Small intestine (tissue), 7 donors: ENCODE results near the gene VPS26B. TPM values are rescaled to one million over a fixed set of nuclear protein-coding genes. Genes with fewer than 3 reads are reported as not detected.
"Not testable (repeated sequence)": the region's sequence is repeated elsewhere in the genome, so short reads cannot be mapped to it uniquely, and the experiment has no call there.

ENCODE experiments used
- DNase-seq, 2 donors: peaks; one replicate each; pipeline versions ENCODE4 v3.0.0 to v3.0.0-alpha.2; 2013
- FAIRE-seq: peaks from 2 replicates; lab custom pipeline; 2012; peaks lifted over from hg19 to GRCh38; lab: Jason Lieb, UNC
- H3K27ac ChIP-seq, 3 donors: one replicate each; pipeline ENCODE4 v1.5.1; 2013; ENCODE audit warnings: low read length in 2 of 3, mild to moderate bottlenecking in 2 of 3, control low read depth in 1 of 3, inconsistent platforms in 1 of 3, low read depth in 1 of 3, moderate library complexity in 1 of 3
- H3K27me3 ChIP-seq, 3 donors: one replicate each; pipeline ENCODE4 v1.6.1; 2013; ENCODE audit warnings: low read length in 3 of 3, inconsistent platforms in 1 of 3; ENCODE audit not compliant: control insufficient read depth in 3 of 3, insufficient read depth in 3 of 3
- H3K36me3 ChIP-seq, 3 donors: one replicate each; pipeline ENCODE4 v1.6.1; 2013; ENCODE audit warnings: low read length in 3 of 3, inconsistent platforms in 1 of 3, low read depth in 1 of 3, mild to moderate bottlenecking in 1 of 3, moderate library complexity in 1 of 3; ENCODE audit not compliant: control insufficient read depth in 3 of 3, insufficient read depth in 2 of 3
- H3K4me1 ChIP-seq, 3 donors: one replicate each; pipeline ENCODE4 v1.6.1; 2013; ENCODE audit warnings: low read length in 2 of 3, inconsistent platforms in 1 of 3, low read depth in 1 of 3, mild to moderate bottlenecking in 1 of 3, moderate library complexity in 1 of 3; ENCODE audit not compliant: control insufficient read depth in 3 of 3, insufficient read depth in 2 of 3
- H3K4me3 ChIP-seq, 3 donors: one replicate each; pipeline ENCODE4 v1.5.1; 2013; ENCODE audit warnings: low read length in 3 of 3, control low read depth in 1 of 3, inconsistent platforms in 1 of 3, low read depth in 1 of 3, mild to moderate bottlenecking in 1 of 3, moderate library complexity in 1 of 3
- H3K9me3 ChIP-seq, 2 donors: one replicate each; pipeline ENCODE4 v1.6.1; 2013; ENCODE audit warnings: low read depth in 1 of 2, low read length in 1 of 2; ENCODE audit not compliant: control insufficient read depth in 2 of 2, insufficient read depth in 1 of 2
- WGBS, 3 donors: extraction: QIAGEN DNeasy Blood & Tissue Kit; methylation state at CpG; one replicate each; pipeline ENCODE4 v1.1.7; 2013; 5-methylcytosine and 5-hydroxymethylcytosine counted together
- polyA plus RNA-seq, 4 donors: library from polyadenylated mRNA; stranded (reverse) in 3 of 4; unstranded in 1 of 4; fragments of 200-250 nt in 3 of 4; fragments of 120-200 nt in 1 of 4; gene quantifications; one replicate each; pipeline versions ENCODE4 v1.2.1 to v1.2.3, GENCODE V29; 2013
- donor health status: healthy with polysubstance abuse.
- donor health status: control.
- donor health status: control.
- donor health status: Bipolar disorder and iron deficiency.
- donor health status: healthy.

Gene VPS26B
- polyA plus RNA-seq, 4 donors, result 26.3 to 45.2 (median 35.9) TPM

- Histone ChIP-seq H3K27ac (no peak overlapping the region), H3K36me3 (no peaks in the 10 kb centered on the region), H3K4me1 (no peaks in the 10 kb centered on the region), H3K4me3 (no peak overlapping the region), H3K27me3 (peaks cover 0 to 1% (median 1%) of the 10 kb centered on the region in 3 donors), H3K9me3 (no peaks in the 10 kb centered on the region)
- 86 to 92% (median 87%) methylated on average over 16 of the region's 16 CpGs for WGBS, 3 donors
- DNase-seq, result no peak
- no peak for FAIRE-seq
Measured at GRCh38 chr11:134283461-134284230, 59.2 kb downstream of the VPS26B start.

DNA sequence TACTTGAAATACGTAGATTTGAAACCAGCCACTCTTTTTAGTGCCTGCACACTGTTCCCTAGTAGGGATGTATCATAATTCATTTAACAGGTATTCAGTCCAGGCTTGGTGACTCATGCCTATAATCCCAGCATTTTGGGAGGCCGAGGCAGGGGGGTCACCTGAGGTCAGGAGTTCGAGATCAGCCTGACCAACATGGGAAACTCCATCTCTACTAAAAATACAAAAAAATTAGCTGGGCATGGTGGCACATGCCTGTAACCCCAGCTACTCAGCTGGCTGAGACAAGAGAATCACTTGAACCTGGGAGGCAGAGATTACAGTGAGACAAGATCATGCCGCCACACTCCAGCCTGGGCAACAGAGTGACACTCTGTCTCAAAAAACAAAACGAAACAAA is 59.9 kb downstream of the VPS26B start:
- not testable (repeated sequence) for H3K4me3 ChIP-seq, H3K36me3 ChIP-seq, H3K9me3 ChIP-seq, H3K4me1 ChIP-seq, FAIRE-seq, H3K27me3 ChIP-seq, DNase-seq, H3K27ac ChIP-seq
- WGBS, 3 donors, result 83 to 87% (median 85%) methylated on average over 5 of the region's 5 CpGs

- H3K36me3 ChIP-seq, result no peaks in the 10 kb centered on the region
- H3K27ac ChIP-seq, result no peak overlapping the region
- H3K4me3 ChIP-seq, result no peak overlapping the region
- no peaks in the 10 kb centered on the region for H3K9me3 ChIP-seq
- 89 to 91% (median 90%) methylated on average over 12 of the region's 12 CpGs for WGBS, 3 donors
- H3K27me3 ChIP-seq, result no peaks in the 10 kb centered on the region
- H3K4me1 ChIP-seq, result no peaks in the 10 kb centered on the region
- no peak for FAIRE-seq
- DNase-seq, result no peak
Measured at GRCh38 chr11:134287561-134287960, 63.1 kb downstream of the VPS26B start.

DNA sequence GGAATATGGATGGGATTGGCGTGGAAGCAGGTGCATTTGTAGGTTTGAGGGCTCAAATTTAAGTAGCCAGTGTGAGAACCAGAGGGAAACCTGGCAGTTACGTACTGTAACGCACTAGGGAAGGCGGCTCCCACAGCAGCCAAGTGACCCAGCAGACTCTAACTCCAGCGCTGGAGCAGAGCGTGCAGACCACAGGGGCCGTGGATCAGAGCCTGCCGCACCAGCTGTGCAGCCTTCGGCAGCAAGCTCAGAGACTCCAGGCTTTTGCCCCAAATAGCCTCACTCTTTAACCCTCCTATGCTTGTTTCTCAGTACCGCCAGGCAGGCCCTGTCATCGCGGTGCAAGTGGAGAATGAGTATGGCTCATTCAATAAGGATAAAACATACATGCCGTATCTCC is 64.0 kb downstream of the VPS26B start:
- Histone ChIP-seq H3K27me3 (no peaks in the 10 kb centered on the region), H3K36me3 (no peaks in the 10 kb centered on the region), H3K9me3 (no peaks in the 10 kb centered on the region), H3K27ac (no peak overlapping the region), H3K4me1 (no peaks in the 10 kb centered on the region), H3K4me3 (no peak overlapping the region)
- DNase-seq, result no peak
- WGBS, 3 donors, result 88 to 92% (median 90%) methylated on average over 13 of the region's 13 CpGs
- FAIRE-seq, result no peak

GRCh38 chr11:134289167-134289566 is 64.7 kb downstream of the VPS26B start:
- no peak overlapping the region for H3K27ac ChIP-seq
- H3K36me3 ChIP-seq, result no peaks in the 10 kb centered on the region
- H3K4me1 ChIP-seq, result no peaks in the 10 kb centered on the region
- no peaks in the 10 kb centered on the region for H3K27me3 ChIP-seq
- FAIRE-seq (no peak), DNase-seq (no peak)
- WGBS, 3 donors, result 56 to 75% (median 73%) methylated on average over 4 of the region's 4 CpGs
- H3K4me3 ChIP-seq, result no peak overlapping the region
- H3K9me3 ChIP-seq, result no peaks in the 10 kb centered on the region

DNA sequence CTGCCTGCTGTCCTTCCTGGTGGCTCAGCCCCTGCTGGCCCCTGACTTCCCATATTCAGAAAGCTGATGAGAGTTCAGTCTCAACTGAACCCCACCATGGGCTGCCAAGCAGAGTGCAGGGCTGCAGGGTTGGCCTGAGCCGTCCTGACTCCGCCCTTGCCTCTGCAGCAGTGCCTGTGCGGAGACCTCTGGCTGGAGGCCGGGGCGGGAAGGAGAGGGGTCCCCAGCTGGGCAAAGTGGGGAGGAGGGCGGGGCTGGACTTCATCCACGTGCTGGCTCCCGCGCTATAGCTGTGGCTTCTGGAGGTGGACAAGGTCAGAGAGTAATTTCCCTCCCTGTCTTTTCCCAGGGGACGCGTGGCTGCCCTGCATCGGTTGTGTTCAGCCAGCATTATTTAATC is 65.3 kb downstream of the VPS26B start:
- Histone ChIP-seq H3K36me3 (no peaks in the 10 kb centered on the region), H3K4me3 (no peak overlapping the region), H3K27me3 (peaks cover 0 to 3% (median 0%) of the 10 kb centered on the region in 3 donors), H3K27ac (no peak overlapping the region), H3K9me3 (no peaks in the 10 kb centered on the region), H3K4me1 (no peaks in the 10 kb centered on the region)
- 32 to 48% (median 46%) methylated on average over 12 of the region's 12 CpGs for WGBS, 3 donors
- FAIRE-seq (no peak), DNase-seq (no peak)

- Histone ChIP-seq H3K27me3 (peaks cover 0 to 3% (median 0%) of the 10 kb centered on the region in 3 donors), H3K4me3 (no peak overlapping the region), H3K4me1 (no peaks in the 10 kb centered on the region), H3K9me3 (no peaks in the 10 kb centered on the region), H3K36me3 (no peaks in the 10 kb centered on the region), H3K27ac (no peak overlapping the region)
- FAIRE-seq (no peak), DNase-seq (no peak)
- 88 to 93% (median 89%) methylated on average over 7 of the region's 7 CpGs for WGBS, 3 donors
Measured at GRCh38 chr11:134290646-134291045, 66.2 kb downstream of the VPS26B start.

DNA sequence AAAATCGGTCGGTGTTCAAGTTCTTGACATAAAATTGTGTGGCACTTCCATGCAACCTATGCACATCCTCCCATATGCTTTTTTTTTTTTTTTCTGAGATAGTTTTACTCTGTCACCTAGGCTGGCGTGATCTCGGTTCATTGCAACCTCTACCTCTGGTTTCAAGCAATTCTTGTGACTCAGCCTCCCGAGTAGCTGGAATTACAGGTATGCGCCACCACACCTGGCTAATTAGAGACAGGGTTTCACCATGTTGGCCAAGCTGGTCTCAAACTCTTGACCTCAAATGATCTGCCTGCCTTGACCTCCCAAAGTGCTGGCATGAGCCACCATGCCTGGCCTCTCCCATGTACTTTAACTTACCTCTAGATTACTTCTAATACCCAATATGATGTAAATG is 66.7 kb downstream of the VPS26B start:
- Histone ChIP-seq H3K4me3 (no peak overlapping the region), H3K4me1 (no peaks in the 10 kb centered on the region), H3K36me3 (no peaks in the 10 kb centered on the region), H3K27ac (no peak overlapping the region), H3K9me3 (no peaks in the 10 kb centered on the region), H3K27me3 (peaks cover 0 to 3% (median 0%) of the 10 kb centered on the region in 3 donors)
- WGBS, 3 donors, result 77 to 98% (median 88%) methylated on average over 6 of the region's 6 CpGs
- FAIRE-seq, result no peak
- no peak for DNase-seq

DNA sequence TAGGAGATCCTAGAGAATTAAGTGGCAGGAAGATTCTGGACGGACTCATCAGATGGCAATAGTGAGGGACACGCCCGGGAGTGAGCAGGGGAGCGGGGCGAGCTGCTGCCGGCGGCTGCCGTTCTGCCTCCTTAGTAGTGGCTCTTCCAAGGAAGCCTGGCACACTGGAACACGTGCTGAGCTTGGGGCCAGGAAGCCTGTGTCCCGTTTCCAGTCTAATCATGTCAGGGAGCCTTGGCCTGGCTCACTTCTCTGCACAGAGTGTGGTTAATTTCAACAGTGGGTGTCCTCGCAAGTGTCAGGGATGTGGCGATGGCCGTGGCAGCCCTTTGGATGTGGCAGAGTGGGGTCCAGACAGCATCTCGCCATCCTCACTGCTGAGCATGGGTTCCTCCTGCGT is 68.2 kb downstream of the VPS26B start:
- WGBS, 3 donors, result 77 to 87% (median 78%) methylated on average over 15 of the region's 15 CpGs
- no peak for FAIRE-seq
- no peaks in the 10 kb centered on the region for H3K9me3 ChIP-seq
- H3K4me1 ChIP-seq, result no peaks in the 10 kb centered on the region
- no peak for DNase-seq
- H3K27me3 ChIP-seq, result peaks cover 0 to 3% (median 0%) of the 10 kb centered on the region in 3 donors
- H3K36me3 ChIP-seq, result no peaks in the 10 kb centered on the region
- no peak overlapping the region for H3K4me3 ChIP-seq
- no peak overlapping the region for H3K27ac ChIP-seq
